B cell (primary cell): ENCODE measurements around the gene SAMD4B. TPM values are rescaled to one million over a fixed set of nuclear protein-coding genes. Genes with fewer than 3 reads are reported as not detected.

ENCODE experiments used
- ATAC-seq: fragments of 200-7000 bp; cut with Tn5 transposase; one replicate; pipeline ENCODE4 v1.10.0; 2021; ENCODE audit warnings: low read depth, mild to moderate bottlenecking, moderate number of reproducible peaks, moderate library complexity
- CTCF ChIA-PET: fragments of 350-600 bp; sonication (Branson Sonifier 250); formaldehyde crosslinking; loops from one replicate; lab custom pipeline; 2021; ENCODE audit warnings: antibody characterized with exemption, inconsistent platforms; lab: Charles Lee
- POLR2A ChIA-PET: fragments of 350-600 bp; sonication (Branson Sonifier 250); formaldehyde crosslinking; loops from one replicate; lab custom pipeline; 2021; ENCODE audit warnings: antibody characterized with exemption; lab: Charles Lee
- DNase-seq: peaks from one replicate; pipeline ENCODE4 v3.0.0; 2013
- H2AFZ ChIP-seq: 2 replicates; pipeline ENCODE4 v1.6.1; 2012; ENCODE audit warnings: mild to moderate bottlenecking, low read depth, low read length; ENCODE audit not compliant: insufficient read depth, poor library complexity, severe bottlenecking
- H3K27ac ChIP-seq, 2 donors: 1 replicate in 1 of 2; 2 replicates in 1 of 2; pipeline ENCODE4 v1.5.1; 2012 to 2013; ENCODE audit warnings: low read length in 2 of 2, mild to moderate bottlenecking in 2 of 2, moderate library complexity in 1 of 2
- H3K27me3 ChIP-seq, 4 experiments: fragments of 200-600 bp in 1 of 4; sonication (generic) in 1 of 4; replicated peaks in 1 of 4; 1 replicate in 2 of 4; 2 replicates in 2 of 4; pipeline versions ENCODE4 v1.6.1 to v1.7.0; 2013 to 2016; ENCODE audit warnings: low read length in 3 of 4, mild to moderate bottlenecking in 2 of 4, mixed read lengths in 1 of 4, moderate library complexity in 1 of 4; ENCODE audit not compliant: insufficient read depth in 4 of 4, control insufficient read depth in 3 of 4; ENCODE audit errors: control extremely low read depth in 1 of 4
- H3K36me3 ChIP-seq, 2 experiments: replicated peaks in 1 of 2; 1 replicate in 1 of 2; 2 replicates in 1 of 2; pipeline versions ENCODE4 v1.6.1 to v1.7.1; 2013; ENCODE audit warnings: low read length in 1 of 2; ENCODE audit not compliant: insufficient read depth in 2 of 2, control insufficient read depth in 1 of 2; ENCODE audit errors: control extremely low read depth in 1 of 2, extremely low read depth in 1 of 2
- H3K4me1 ChIP-seq, 2 donors: fragments of 200-600 bp in 1 of 2; sonication (generic) in 1 of 2; 1 replicate in 1 of 2; 2 replicates in 1 of 2; pipeline versions ENCODE4 v1.5.1 to v1.6.1; 2013 to 2017; ENCODE audit warnings: low read length in 2 of 2; ENCODE audit not compliant: control insufficient read depth in 2 of 2, insufficient read depth in 2 of 2
- H3K4me2 ChIP-seq: replicated peaks from 2 replicates; pipeline ENCODE3; 2012; ENCODE audit warnings: mild to moderate bottlenecking, low read depth, low read length; ENCODE audit not compliant: poor library complexity, severe bottlenecking
- H3K4me3 ChIP-seq, 5 experiments: fragments of 200-600 bp in 1 of 5; sonication (generic) in 1 of 5; 1 replicate in 3 of 5; 2 replicates in 2 of 5; pipeline versions ENCODE4 v1.5.1 to v1.7.0; 2011 to 2016; ENCODE audit warnings: low read length in 4 of 5, mild to moderate bottlenecking in 4 of 5, low read depth in 2 of 5, control low read depth in 1 of 5, moderate library complexity in 1 of 5; ENCODE audit not compliant: insufficient read depth in 1 of 5; ENCODE audit errors: control extremely low read depth in 1 of 5, extremely low read depth in 1 of 5
- H3K79me2 ChIP-seq: fragments of 200-600 bp; sonication (generic); one replicate; pipeline ENCODE4 v1.6.0; 2016; ENCODE audit warnings: low read length; ENCODE audit not compliant: control insufficient read depth, insufficient read depth
- H3K9ac ChIP-seq: fragments of 200-600 bp; sonication (generic); 2 replicates; pipeline ENCODE4 v1.6.1; 2017; ENCODE audit warnings: mild to moderate bottlenecking, low read length, moderate library complexity
- H3K9me3 ChIP-seq, 3 donors: one replicate each; pipeline versions ENCODE4 v1.6.1 to v1.7.1; 2013; ENCODE audit warnings: low read length in 2 of 3; ENCODE audit not compliant: control insufficient read depth in 2 of 3, insufficient read depth in 1 of 3; ENCODE audit errors: control extremely low read depth in 1 of 3
- H4K20me1 ChIP-seq: 2 replicates; pipeline ENCODE4 v1.6.0; 2012; ENCODE audit warnings: mild to moderate bottlenecking, low read length; ENCODE audit not compliant: insufficient read depth, control insufficient read depth, poor library complexity, severe bottlenecking
- H3K27ac Mint-ChIP-seq: one replicate; pipeline ENCODE4 v1.8.0; 2021; ENCODE audit warnings: mixed read lengths
- H3K27me3 Mint-ChIP-seq: one replicate; pipeline ENCODE4 v1.8.0; 2021; ENCODE audit warnings: mixed read lengths
- H3K4me1 Mint-ChIP-seq: one replicate; pipeline ENCODE4 v1.8.0; 2021; ENCODE audit warnings: mixed read lengths
- H3K4me3 Mint-ChIP-seq: one replicate; pipeline ENCODE4 v1.8.0; 2021; ENCODE audit warnings: mixed read lengths
- H3K9me3 Mint-ChIP-seq: one replicate; pipeline ENCODE4 v1.8.0; 2022; ENCODE audit warnings: mixed read lengths; ENCODE audit not compliant: insufficient read depth
- CTCF ChIP-seq: fragments of 200-600 bp; IDR thresholded peaks from one replicate; pipeline ENCODE4 v1.8.0; 2022; ENCODE audit warnings: antibody characterized with exemption, mild to moderate bottlenecking
- EZH2 ChIP-seq: IDR thresholded peaks from 2 replicates; pipeline ENCODE4 v1.6.1; 2012; ENCODE audit warnings: borderline replicate concordance, low read depth, mild to moderate bottlenecking, moderate library complexity, low read length; ENCODE audit not compliant: insufficient read depth, poor library complexity, severe bottlenecking
- WGBS: methylation state at CpG from one replicate; pipeline ENCODE4 v1.1.5; 2013; ENCODE audit warnings: missing lambda C conversion rate; ENCODE audit not compliant: insufficient coverage; 5-methylcytosine and 5-hydroxymethylcytosine counted together
- intact Hi-C: fragments of 100-400 bp; cut with micrococcal nuclease; formaldehyde crosslinking; loops from one replicate; pipeline ENCODE4 v1.10.0; 2022
- polyA plus RNA-seq: library from polyadenylated mRNA; depleted of rRNA; stranded (reverse); fragments of >200 nt; gene quantifications from 2 replicates; pipeline ENCODE4 v1.2.3, GENCODE V29; 2012
- total RNA-seq, 2 donors: library from RNA; stranded (reverse); fragments of 120-200 nt in 1 of 2; gene quantifications; 1 replicate in 1 of 2; 2 replicates in 1 of 2; pipeline versions ENCODE4 v1.2.3 to v1.2.4, GENCODE V29; 2013 to 2022

Gene SAMD4B
- total and polyA plus RNA-seq, 2 donors (not counting 1 experiment from before 2014, with no cell fraction given) = 87.3 to 90.0 TPM

DNA sequence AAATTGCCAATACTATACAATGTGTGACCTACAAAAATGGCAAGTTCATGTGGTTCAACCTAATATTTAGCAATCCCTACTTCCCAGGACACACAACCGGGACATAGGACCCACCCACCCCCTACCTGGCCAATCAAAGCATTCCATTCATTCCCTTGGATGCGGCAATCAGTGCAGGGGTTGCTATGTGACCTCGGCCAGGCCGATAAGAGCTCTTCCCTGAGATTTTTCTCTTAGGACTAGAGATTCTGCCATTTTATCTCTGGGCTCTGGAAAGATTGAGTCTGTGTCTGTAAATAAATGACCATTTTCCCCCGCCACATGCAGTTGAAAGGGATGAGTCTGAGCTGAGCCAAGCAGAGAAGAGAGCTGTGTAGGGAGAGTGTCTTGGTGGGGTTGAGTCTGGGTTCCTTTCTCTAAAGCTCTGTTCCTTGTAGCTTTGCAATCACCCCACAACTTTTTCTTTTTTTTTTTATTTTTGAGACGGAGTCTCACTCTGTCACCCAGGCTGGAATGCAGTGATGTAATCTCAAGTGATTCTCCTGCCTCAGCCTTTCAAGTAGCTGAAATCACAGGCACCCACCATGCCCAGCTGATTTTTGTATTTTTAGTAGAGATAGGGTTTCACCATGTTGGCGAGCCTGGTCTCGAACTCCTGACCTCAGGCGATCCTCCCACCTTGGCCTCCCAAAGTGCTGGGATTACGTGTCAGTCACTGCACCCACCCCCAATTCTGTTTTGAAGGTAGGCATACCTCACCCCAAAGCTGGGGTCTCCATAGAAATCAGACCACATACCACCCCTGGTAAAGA lies 38.6 kb upstream of the SAMD4B start:
- POLR2A ChIA-PET = no interaction called here
- H3K4me2 ChIP-seq = no peak overlapping the region
- no peak for DNase-seq

More for the DNA sequence above, 38.6 kb upstream of the SAMD4B start:
- CTCF ChIA-PET = interaction anchor here (0.8 kb wide), 1 partner anchor 194 kb away, joined by 3 read pairs; no protein-coding TSS in a partner anchor
- intact Hi-C loops = no loop called here
- Histone ChIP-seq H3K4me1 (no peaks in the 10 kb centered on the region), H3K27me3 (no peaks in the 10 kb centered on the region), H3K9me3 (peaks cover 0 to 4% (median 0%) of the 10 kb centered on the region in 3 donors), H3K4me3 (no peak overlapping the region), H3K9ac (no peak overlapping the region), H2AFZ (no peak overlapping the region), H3K27ac (no peak overlapping the region), H3K36me3 (no peaks in the 10 kb centered on the region), H4K20me1 (no peaks in the 10 kb centered on the region), H3K79me2 (no peaks in the 10 kb centered on the region)
- ATAC-seq = no peak
- H3K9me3 Mint-ChIP-seq = no peaks in the 10 kb centered on the region
- WGBS = 90% methylated on average over 10 of the region's 10 CpGs
- H3K4me3 Mint-ChIP-seq = no peak overlapping the region
- no peaks in the 10 kb centered on the region for H3K4me1 Mint-ChIP-seq
- H3K27me3 Mint-ChIP-seq = peaks cover 18% of the 10 kb centered on the region
- no peak for TF ChIP-seq CTCF
- TF ChIP-seq EZH2 = no peak
- no peak overlapping the region for H3K27ac Mint-ChIP-seq
